DND-41 (cell line): ENCODE measurements around the gene GPER1.

ENCODE experiments used
- CTCF ChIP-seq: IDR thresholded peaks from 2 replicates; pipeline ENCODE4 v1.5.1; 2012; ENCODE audit warnings: borderline replicate concordance, low read length, moderate library complexity, mild to moderate bottlenecking; ENCODE audit not compliant: poor library complexity, severe bottlenecking; ENCODE audit errors: extremely low read depth
- EZH2 ChIP-seq: IDR thresholded peaks from 3 replicates; pipeline ENCODE4 v1.6.1; 2012; ENCODE audit warnings: borderline replicate concordance, low read depth, mild to moderate bottlenecking, moderate library complexity, low read length, inconsistent platforms; ENCODE audit not compliant: severe bottlenecking

GRCh38 chr7:1087465-1087814 is 473 bp upstream of the GPER1 start:
- TF ChIP-seq CTCF (no peak), EZH2 (no peak)
